ENCODE data around the gene SHC4. TPM values are rescaled to one million over a fixed set of nuclear protein-coding genes. Genes with fewer than 3 reads are reported as not detected.
"Not testable (repeated sequence)": the region's sequence is repeated elsewhere in the genome, so short reads cannot be mapped to it uniquely, and the experiment has no call there.

SHC4 gene
- total RNA-seq, 2 experiments from 2014 or later: 3.0 to 9.8 TPM

DNA sequence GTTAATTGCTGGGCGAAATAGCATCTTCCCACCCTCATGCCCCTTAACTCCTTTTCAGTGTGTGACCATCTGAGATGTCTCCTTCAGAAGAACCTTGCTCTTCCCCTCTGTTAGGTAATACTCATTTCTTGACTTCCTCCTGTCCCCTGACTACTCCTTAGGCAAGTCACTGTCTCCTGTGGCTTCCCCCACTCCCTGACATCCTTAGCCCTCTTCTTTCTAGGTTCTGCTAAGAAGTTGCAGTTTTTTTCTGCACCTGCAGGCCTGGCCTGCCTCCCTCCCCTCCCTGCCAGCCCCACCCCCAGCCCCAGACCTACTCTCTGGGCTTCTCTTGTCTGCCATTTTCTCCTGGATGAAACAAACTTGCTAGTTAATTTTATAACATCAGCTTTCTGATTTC lies 101.0 kb downstream of the SHC4 start:
- Mint-ChIP-seq H3K4me1 (peaks cover 29% of the 10 kb centered on the region), H3K4me3 (no peak overlapping the region), H3K36me3 (peaks cover 2% of the 10 kb centered on the region), H3K9me3 (ENCODE audit: low read depth) (no peaks in the 10 kb centered on the region), H3K27ac (peak overlapping the region; percentile 67), H3K27me3 (peaks cover 9% of the 10 kb centered on the region)
- CTCF ChIA-PET: interaction anchor here (1.0 to 7.5 kb wide), 13 partner anchors 9 to 560 kb away, joined by 3 to 86 read pairs (median 5); partner anchors contain the start of genes EID1, FGF7, SECISBP2L and SHC4
- peak; percentile 72 for ATAC-seq
- DNase-seq: peak; percentile 55

DNA sequence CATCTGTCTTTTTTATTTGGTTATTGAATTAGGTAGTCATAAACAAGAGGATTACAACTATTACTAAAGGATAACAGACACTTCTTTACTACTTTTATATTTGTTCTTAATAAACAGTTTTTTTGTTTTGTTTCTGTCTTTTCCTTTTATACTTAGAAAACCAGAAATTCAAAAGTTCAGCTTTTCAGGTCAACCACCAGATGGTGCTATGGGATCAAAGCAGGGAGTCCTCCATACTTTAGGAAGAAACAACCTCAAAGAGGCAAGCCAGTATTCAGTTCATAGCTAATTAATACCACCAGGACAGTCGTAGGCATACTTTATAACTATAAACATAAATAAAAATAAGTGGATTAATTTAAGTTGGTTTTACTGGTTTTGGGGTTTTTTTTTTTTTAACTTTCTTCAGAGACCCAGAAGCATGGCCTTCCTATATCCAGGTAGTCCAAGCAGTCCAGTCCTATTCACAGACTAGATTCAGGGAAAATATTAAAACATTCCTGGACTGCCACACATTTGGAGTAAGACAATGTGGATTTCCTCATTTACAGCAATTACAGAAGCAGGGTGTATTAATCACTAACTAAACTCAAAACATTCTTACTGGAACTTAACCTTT lies 101.8 kb downstream of the SHC4 start:
- H3K4me1 Mint-ChIP-seq: peaks cover 29% of the 10 kb centered on the region
- CTCF ChIA-PET: interaction anchor here (0.7 to 7.5 kb wide), 23 partner anchors 10 to 1283 kb away, joined by 3 to 86 read pairs (median 4); partner anchors contain the start of genes EID1, FGF7, SECISBP2L and SHC4
- peak; percentile 58 for DNase-seq
- peaks cover 2% of the 10 kb centered on the region for H3K36me3 Mint-ChIP-seq
- H3K9me3 Mint-ChIP-seq (ENCODE audit: low read depth): no peaks in the 10 kb centered on the region
- H3K4me3 Mint-ChIP-seq: no peak overlapping the region
- peak; percentile 62 for ATAC-seq
- H3K27ac Mint-ChIP-seq: no peak overlapping the region
- peaks cover 9% of the 10 kb centered on the region for H3K27me3 Mint-ChIP-seq

DNA sequence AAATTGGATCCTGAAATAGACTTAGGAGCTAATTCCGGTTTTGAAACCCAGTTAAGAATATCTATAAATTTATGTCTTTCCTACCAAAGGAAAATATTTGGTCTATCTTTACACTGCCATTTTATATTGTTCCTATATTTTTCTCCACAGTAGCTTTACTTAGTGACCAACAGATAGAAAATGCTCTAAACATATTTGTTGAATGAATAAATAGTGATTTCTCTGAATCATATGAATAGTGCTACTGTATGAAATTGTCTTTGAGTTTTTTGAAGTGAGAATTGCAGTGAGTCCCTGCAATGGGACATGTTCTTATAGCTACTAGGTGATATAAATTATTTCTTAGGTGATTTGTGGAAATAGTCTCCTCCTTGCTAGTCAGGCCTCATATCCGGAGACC lies 104.3 kb downstream of the SHC4 start:
- ATAC-seq: no peak
- Mint-ChIP-seq H3K36me3 (peaks cover 4% of the 10 kb centered on the region), H3K27ac (no peak overlapping the region), H3K9me3 (ENCODE audit: low read depth) (no peaks in the 10 kb centered on the region), H3K27me3 (peaks cover 15% of the 10 kb centered on the region), H3K4me3 (no peak overlapping the region), H3K4me1 (peaks cover 23% of the 10 kb centered on the region)
- CTCF ChIA-PET: interaction anchor here (0.7 to 7.5 kb wide), 8 partner anchors 9 to 563 kb away, joined by 3 to 86 read pairs (median 5); partner anchors contain the start of genes EID1, FGF7, SECISBP2L and SHC4
- no peak for DNase-seq

DNA sequence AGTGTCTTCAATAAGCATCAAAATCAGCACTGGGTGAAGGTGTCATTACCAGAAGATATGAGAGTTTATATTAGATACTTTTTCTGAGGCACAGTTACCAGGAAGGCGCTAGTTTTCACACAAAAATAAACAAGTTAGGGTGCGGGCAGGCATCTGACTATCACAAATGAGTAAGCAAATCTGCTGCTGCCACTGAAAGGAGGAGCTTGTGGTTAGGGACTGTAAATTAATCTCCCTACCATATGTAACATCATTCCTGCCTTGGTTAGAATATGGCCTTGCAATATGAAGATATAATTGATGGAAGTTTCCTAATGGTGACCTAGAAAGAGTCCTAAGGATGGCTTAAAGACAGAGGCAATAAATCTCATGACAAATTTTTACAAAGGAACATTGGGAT lies 105.3 kb downstream of the SHC4 start:
- ATAC-seq: peak; percentile 58
- peak; percentile 64 for DNase-seq
- Mint-ChIP-seq H3K4me3 (no peak overlapping the region), H3K36me3 (peaks cover 7% of the 10 kb centered on the region), H3K27ac (no peak overlapping the region), H3K27me3 (peaks cover 22% of the 10 kb centered on the region), H3K4me1 (peaks cover 23% of the 10 kb centered on the region), H3K9me3 (ENCODE audit: low read depth) (peaks cover 2% of the 10 kb centered on the region)
- CTCF ChIA-PET: interaction anchor here (1.0 to 7.5 kb wide), 5 partner anchors 10 to 564 kb away, joined by 3 to 86 read pairs (median 7); partner anchors contain the start of genes FGF7 and SHC4

DNA sequence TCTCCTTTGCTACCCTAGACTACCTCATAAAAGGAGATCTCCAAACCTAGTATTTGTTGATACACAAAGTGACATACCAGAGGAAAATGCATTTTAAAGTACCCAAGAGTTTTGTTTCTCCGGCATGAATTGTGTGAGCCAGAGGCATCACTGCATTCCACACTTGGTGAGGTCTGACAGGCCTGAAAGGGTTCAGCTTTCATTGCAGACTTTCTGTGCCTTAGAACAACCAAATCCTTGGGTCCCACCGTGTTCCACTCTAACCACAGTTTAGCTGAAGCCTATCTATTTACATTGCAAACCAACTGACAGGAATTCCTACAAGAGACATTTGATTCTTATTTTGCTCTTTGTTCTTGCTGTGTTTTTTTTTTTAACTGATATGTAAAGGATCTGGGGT lies 106.8 kb downstream of the SHC4 start:
- CTCF ChIA-PET: interaction anchor here (0.6 to 7.5 kb wide), 3 partner anchors 107 to 328 kb away, joined by 3 to 86 read pairs (median 3); partner anchors contain the start of gene SHC4
- Mint-ChIP-seq H3K4me3 (no peak overlapping the region), H3K9me3 (ENCODE audit: low read depth) (peaks cover 2% of the 10 kb centered on the region), H3K27me3 (peaks cover 22% of the 10 kb centered on the region), H3K36me3 (peaks cover 7% of the 10 kb centered on the region), H3K27ac (no peak overlapping the region), H3K4me1 (peaks cover 14% of the 10 kb centered on the region)
- ATAC-seq (no peak), DNase-seq (no peak)

DNA sequence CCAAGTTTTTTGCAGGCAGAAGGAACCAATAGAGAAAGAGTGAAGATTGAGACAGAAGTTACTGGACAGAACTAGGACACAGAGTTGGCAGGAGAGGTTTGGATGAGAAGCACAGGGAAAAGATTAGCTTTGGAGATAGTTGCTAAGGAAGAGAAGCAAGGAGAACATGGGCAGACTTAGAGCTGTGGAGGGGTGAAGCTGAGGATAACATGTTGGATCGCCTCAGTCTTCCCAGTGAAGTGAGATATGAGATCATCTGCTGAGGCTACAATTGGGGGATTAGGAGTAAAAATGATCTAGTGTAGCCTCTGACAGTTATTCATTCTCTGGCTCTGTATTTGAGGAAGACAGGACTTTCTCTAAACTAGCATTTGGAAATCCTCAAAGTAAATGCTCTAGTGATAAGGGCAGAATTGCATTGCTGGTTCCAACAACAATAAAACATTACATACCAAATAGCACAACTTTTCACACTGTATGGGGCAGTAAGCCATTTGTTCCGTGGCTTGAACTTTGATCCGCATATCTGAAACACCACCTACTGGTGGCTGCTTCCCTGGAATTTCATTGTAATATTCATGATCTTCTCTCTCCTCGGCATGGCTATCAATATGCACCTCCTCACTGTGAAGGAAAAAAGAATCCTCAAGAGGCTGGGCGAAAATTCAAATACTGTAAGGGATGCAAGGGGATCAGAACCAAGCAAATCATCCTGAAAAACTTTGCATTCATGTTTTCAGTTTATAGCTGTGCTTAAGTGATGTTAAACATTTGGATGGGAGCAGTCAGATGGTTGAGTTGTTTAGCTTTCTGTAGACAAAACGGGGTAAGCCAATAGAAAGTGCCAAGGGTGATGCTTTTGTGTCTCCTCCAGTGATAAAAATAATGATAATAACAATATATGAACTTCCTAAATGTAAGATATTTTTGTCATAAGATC lies 107.9 kb downstream of the SHC4 start:
- ATAC-seq (no peak), DNase-seq (no peak)
- Mint-ChIP-seq H3K9me3 (ENCODE audit: low read depth) (peaks cover 2% of the 10 kb centered on the region), H3K27ac (no peak overlapping the region), H3K36me3 (peaks cover 7% of the 10 kb centered on the region), H3K4me3 (no peak overlapping the region), H3K4me1 (peaks cover 12% of the 10 kb centered on the region), H3K27me3 (peaks cover 22% of the 10 kb centered on the region)
- CTCF ChIA-PET: interaction anchor here (0.6 to 0.7 kb wide), 2 partner anchors 155 to 363 kb away, joined by 3 to 4 read pairs; no protein-coding TSS in a partner anchor

DNA sequence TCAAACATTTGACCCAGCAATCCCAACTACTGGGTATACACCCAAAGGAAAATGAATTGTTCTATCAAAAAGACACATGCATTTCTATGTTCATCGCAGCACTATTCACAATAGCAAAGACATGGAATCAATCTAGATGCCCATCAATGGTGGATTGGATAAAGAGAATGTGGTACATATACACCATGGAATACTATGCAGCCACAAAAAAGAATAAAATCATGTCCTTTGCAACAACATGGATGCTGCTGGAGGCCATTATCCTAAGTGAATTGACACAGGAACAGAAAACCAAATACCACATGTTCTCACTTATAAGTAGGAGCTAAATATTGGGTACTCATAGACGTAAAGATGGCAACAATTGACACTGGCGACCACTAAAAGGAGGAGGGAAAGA lies 109.3 kb downstream of the SHC4 start:
- CTCF ChIA-PET; H3K9me3 Mint-ChIP-seq (ENCODE audit: low read depth); H3K27ac Mint-ChIP-seq; DNase-seq; H3K4me3 Mint-ChIP-seq; H3K36me3 Mint-ChIP-seq; ATAC-seq: not testable (repeated sequence)
- peaks cover 20% of the 10 kb centered on the region for H3K27me3 Mint-ChIP-seq
- peaks cover 12% of the 10 kb centered on the region for H3K4me1 Mint-ChIP-seq

DNA sequence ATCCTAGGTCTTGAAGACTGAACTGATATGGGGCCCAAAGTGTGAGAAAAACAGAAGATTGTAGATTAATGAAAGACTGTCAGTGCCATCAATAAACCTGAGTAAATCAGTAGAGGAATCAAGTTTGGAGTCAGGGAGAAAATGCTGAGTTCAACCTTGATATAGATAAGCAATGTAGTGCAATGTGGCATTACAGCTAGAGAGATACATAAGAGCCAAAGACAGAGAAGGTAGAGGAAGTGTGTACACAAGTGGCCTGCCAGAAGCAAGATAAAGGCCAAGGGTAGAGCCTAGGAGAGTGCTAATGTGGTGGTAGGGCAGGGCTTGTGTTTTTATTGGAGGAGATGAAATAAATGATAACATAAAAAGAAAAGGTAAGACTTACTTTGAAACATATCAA lies 111.8 kb downstream of the SHC4 start:
- peaks cover 2% of the 10 kb centered on the region for H3K9me3 Mint-ChIP-seq (ENCODE audit: low read depth)
- H3K36me3 Mint-ChIP-seq: peaks cover 7% of the 10 kb centered on the region
- H3K4me1 Mint-ChIP-seq: no peaks in the 10 kb centered on the region
- ATAC-seq (no peak), DNase-seq (no peak)
- H3K27ac Mint-ChIP-seq: no peak overlapping the region
- no peak overlapping the region for H3K4me3 Mint-ChIP-seq
- CTCF ChIA-PET: no interaction called here
- H3K27me3 Mint-ChIP-seq: peaks cover 13% of the 10 kb centered on the region

DNA sequence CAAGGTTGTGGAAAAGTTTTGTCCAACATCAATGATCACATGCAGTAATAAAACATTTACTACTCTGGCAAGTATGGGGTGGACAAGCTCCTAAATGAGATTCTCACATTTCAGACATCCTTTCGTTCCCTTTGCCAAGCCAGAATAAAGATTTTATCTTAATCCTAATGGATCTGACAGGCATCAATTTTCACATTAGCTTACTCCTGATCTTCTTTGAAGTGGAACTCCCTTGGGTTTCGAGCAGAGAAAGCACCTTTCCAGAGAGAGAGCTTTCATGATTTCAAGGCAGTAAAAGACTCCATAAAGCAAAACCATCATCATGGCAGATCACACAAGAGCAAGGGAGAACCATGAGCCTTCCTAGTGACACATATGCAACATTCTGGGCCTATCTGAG lies 113.1 kb downstream of the SHC4 start:
- peaks cover 7% of the 10 kb centered on the region for H3K36me3 Mint-ChIP-seq
- peaks cover 2% of the 10 kb centered on the region for H3K9me3 Mint-ChIP-seq (ENCODE audit: low read depth)
- DNase-seq (no peak), ATAC-seq (no peak)
- H3K27ac Mint-ChIP-seq: no peak overlapping the region
- no peaks in the 10 kb centered on the region for H3K4me1 Mint-ChIP-seq
- peaks cover 13% of the 10 kb centered on the region for H3K27me3 Mint-ChIP-seq
- H3K4me3 Mint-ChIP-seq: no peak overlapping the region
- CTCF ChIA-PET: no interaction called here

DNA sequence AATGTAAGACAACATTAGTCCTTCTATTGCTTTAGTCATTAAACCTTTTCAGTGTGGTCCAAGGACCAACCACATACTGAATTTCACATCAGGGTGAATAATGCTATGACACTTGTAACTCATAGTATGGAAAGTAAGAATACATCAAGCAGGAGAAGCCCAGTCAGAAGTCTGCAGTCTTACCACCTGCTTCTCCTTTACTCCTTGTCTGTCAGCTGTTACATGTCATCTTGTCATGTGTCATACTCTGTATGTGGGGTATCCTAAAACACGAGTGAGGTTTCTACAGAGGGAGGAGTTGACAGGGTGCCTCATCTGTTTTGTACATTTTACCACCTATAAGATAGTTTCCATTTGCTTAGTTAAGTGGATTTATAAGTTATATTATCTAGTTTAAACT lies 118.6 kb downstream of the SHC4 start:
- Mint-ChIP-seq H3K4me1 (no peaks in the 10 kb centered on the region), H3K9me3 (ENCODE audit: low read depth) (no peaks in the 10 kb centered on the region), H3K27ac (no peak overlapping the region), H3K36me3 (no peaks in the 10 kb centered on the region), H3K27me3 (peaks cover 2% of the 10 kb centered on the region), H3K4me3 (no peak overlapping the region)
- no peak for ATAC-seq
- DNase-seq: no peak
- CTCF ChIA-PET: no interaction called here

DNA sequence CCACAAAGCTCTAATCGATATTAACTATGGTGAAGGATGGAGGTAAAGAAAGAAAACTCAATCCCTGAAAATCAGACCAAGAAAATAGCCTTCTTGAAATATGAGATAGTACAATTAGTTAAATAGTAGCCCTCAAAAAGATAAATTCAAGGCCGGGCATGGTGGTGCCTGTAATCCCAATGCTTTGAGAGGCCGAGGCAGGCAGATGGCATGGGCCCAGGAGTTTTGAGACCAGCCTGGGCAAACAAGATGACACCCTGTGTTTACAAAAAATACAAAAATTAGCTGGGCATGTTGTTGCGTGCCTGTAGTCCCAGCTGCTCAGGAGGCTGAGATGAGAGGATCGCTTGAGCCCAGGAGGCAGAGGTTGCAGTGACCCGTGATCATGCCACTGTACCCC lies 121.2 kb downstream of the SHC4 start:
- ATAC-seq (no peak), DNase-seq (no peak)
- CTCF ChIA-PET: no interaction called here
- no peak overlapping the region for H3K4me3 Mint-ChIP-seq
- H3K9me3 Mint-ChIP-seq (ENCODE audit: low read depth): no peaks in the 10 kb centered on the region
- H3K27me3 Mint-ChIP-seq: peaks cover 15% of the 10 kb centered on the region
- no peak overlapping the region for H3K27ac Mint-ChIP-seq
- H3K4me1 Mint-ChIP-seq: no peaks in the 10 kb centered on the region
- peaks cover 1% of the 10 kb centered on the region for H3K36me3 Mint-ChIP-seq

DNA sequence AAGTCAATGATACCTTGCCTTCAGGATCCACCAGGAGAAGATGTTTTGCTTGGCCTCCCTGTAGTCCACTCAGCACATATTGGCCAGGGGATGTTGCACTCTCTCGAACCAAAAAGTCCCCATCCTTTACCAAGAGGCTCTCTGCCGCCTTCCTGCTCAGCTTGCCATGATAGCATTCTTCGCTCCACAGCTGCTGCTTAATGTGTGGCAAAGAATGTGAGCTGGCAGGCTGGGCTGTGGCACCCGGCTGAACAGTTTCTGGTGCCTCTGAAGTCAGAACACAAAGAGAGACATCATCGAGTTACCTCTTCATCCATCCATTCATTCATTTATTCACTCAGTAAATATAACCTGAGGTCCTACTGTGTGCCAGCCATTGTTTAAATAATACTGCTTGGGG lies 129.0 kb downstream of the SHC4 start:
- DNase-seq (no peak), ATAC-seq (no peak)
- CTCF ChIA-PET: no interaction called here
- peaks cover 38% of the 10 kb centered on the region for H3K27me3 Mint-ChIP-seq
- H3K4me3 Mint-ChIP-seq: no peak overlapping the region
- no peaks in the 10 kb centered on the region for H3K4me1 Mint-ChIP-seq
- peaks cover 4% of the 10 kb centered on the region for H3K36me3 Mint-ChIP-seq
- peaks cover 2% of the 10 kb centered on the region for H3K9me3 Mint-ChIP-seq (ENCODE audit: low read depth)
- H3K27ac Mint-ChIP-seq: no peak overlapping the region

DNA sequence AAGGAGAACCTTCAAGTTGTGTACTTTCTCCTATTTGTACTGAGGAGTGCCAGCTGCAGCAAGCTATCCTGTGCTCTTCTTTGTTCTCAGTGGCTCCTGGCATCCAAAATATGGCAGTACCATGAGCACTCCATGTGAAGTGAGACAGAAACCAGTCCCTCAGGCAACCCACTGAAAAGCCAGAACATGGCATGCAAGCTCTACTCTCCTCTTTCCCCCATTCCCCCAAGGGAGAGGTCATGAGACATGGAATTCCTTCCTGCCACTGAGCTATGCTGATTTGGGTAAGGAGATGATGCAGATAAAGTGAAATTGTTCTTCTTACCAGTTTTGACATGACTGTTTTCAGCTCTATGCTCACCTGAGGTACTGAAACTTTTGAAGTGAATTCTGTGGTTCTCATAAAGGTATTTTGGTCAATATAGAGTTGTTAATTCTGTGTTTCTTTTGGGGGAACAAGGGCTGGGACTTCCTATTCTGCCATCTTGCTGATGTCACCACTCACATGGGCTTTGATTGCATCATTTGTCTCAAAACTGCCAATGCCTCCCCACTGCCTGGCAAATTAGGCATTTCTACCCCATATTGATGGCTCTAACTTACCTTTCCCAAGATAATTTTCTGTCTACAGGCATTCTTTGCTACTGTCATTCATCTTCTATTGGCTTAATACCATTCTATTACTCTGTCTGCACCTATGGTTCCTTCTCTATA lies 130.0 kb downstream of the SHC4 start:
- no peaks in the 10 kb centered on the region for H3K4me1 Mint-ChIP-seq
- peaks cover 2% of the 10 kb centered on the region for H3K9me3 Mint-ChIP-seq (ENCODE audit: low read depth)

More for the DNA sequence above, 130.0 kb downstream of the SHC4 start:
- CTCF ChIA-PET: no interaction called here
- DNase-seq (no peak), ATAC-seq (no peak)
- peaks cover 4% of the 10 kb centered on the region for H3K36me3 Mint-ChIP-seq
- H3K27me3 Mint-ChIP-seq: peaks cover 33% of the 10 kb centered on the region
- no peak overlapping the region for H3K4me3 Mint-ChIP-seq
- no peak overlapping the region for H3K27ac Mint-ChIP-seq
